ENCODE data around the gene MOG. TPM values are rescaled to one million over a fixed set of nuclear protein-coding genes. Genes with fewer than 3 reads are reported as not detected.

The MOG gene
- total RNA-seq (2022) (not detected in 2 replicates), Bru-seq, nascent RNA (not detected), BruChase-seq, experiment 1, labeled RNA remaining after a 6-hour chase (not detected), BruChase-seq, experiment 2, labeled RNA remaining after a 2-hour chase (not detected)
- long read RNA-seq: 0 reads

GRCh38 chr6:29656798-29657197, at the start of gene MOG:
MOG (plus strand) TSS chr6:29657092; CDS start chr6:29657210, 118 bp downstream.
- H3K4me1 Mint-ChIP-seq (ENCODE audit: insufficient read depth, unreplicated experiment): no peaks in the 10 kb centered on the region
- POLR2A ChIA-PET: no interaction called here
- no peaks in the 10 kb centered on the region for H3K9me3 Mint-ChIP-seq (ENCODE audit: unreplicated experiment)
- DNase-seq (ENCODE audit: unreplicated experiment): no peak
- CTCF ChIA-PET: interaction anchor here (0.8 to 12.8 kb wide), 7 partner anchors 8 to 79 kb away, joined by 3 to 369 read pairs (median 3); no protein-coding TSS in a partner anchor
- H3K36me3 Mint-ChIP-seq (ENCODE audit: insufficient read depth, unreplicated experiment): no peaks in the 10 kb centered on the region
- H3K4me3 Mint-ChIP-seq (ENCODE audit: unreplicated experiment): no peak within 1 kb of the TSS
- intact Hi-C loops (cut with micrococcal nuclease): no loop called here
- no peak within 1 kb of the TSS for H3K27ac Mint-ChIP-seq (ENCODE audit: low read depth, unreplicated experiment)
- TF ChIP-seq CTCF (IDR thresholded peaks at IDR 0.05; ENCODE audit: unreplicated experiment): no peak
- no TSS peak for BruUV-seq (replicated peaks)
- no peaks in the 10 kb centered on the region for H3K27me3 Mint-ChIP-seq (ENCODE audit: insufficient read depth, unreplicated experiment)

DNA sequence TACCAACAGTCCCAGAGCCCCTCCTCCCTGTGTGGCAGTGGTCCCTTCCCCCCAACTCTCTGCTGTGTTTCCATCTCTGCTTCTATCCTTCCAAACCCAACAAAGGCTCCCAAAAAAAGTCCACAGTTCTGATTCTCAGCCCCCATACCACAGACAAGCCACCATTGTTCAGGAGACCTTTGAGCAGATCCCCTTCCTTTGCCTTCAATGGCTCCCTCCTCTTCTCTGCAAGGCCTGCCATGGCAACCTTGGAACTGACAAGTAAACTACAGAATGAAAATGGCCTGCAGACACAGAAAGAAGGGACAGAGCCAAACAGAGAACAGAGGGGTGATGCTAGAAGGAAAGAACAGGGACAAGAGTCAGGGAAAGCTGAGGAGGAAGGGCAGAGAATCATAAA, 48.8 kb upstream of the MOG start:
- H3K27me3 Mint-ChIP-seq (ENCODE audit: insufficient read depth, unreplicated experiment): no peaks in the 10 kb centered on the region
- BruUV-seq (replicated peaks): no TSS peak
- intact Hi-C loops (cut with micrococcal nuclease): no loop called here
- no peak for DNase-seq (ENCODE audit: unreplicated experiment)
- H3K9me3 Mint-ChIP-seq (ENCODE audit: unreplicated experiment): no peaks in the 10 kb centered on the region
- no peak overlapping the region for H3K27ac Mint-ChIP-seq (ENCODE audit: low read depth, unreplicated experiment)
- ChIA-PET POLR2A (interaction anchor here (0.7 kb wide), 1 partner anchor 55 kb away, joined by 3 read pairs; no protein-coding TSS in a partner anchor), CTCF (interaction anchor here (0.6 kb wide), 1 partner anchor 1467 kb away, joined by 3 read pairs; no protein-coding TSS in a partner anchor)
- H3K4me3 Mint-ChIP-seq (ENCODE audit: unreplicated experiment): no peak overlapping the region
- peaks cover 46% of the 10 kb centered on the region for H3K36me3 Mint-ChIP-seq (ENCODE audit: insufficient read depth, unreplicated experiment)
- H3K4me1 Mint-ChIP-seq (ENCODE audit: insufficient read depth, unreplicated experiment): no peaks in the 10 kb centered on the region
- no peak for TF ChIP-seq CTCF (IDR thresholded peaks at IDR 0.05; ENCODE audit: unreplicated experiment)

- Mint-ChIP-seq H3K27ac (ENCODE audit: low read depth, unreplicated experiment) (no peak overlapping the region), H3K4me1 (ENCODE audit: insufficient read depth, unreplicated experiment) (no peaks in the 10 kb centered on the region), H3K9me3 (ENCODE audit: unreplicated experiment) (no peaks in the 10 kb centered on the region), H3K27me3 (ENCODE audit: insufficient read depth, unreplicated experiment) (no peaks in the 10 kb centered on the region), H3K36me3 (ENCODE audit: insufficient read depth, unreplicated experiment) (peaks cover 62% of the 10 kb centered on the region), H3K4me3 (ENCODE audit: unreplicated experiment) (no peak overlapping the region)
- POLR2A ChIA-PET: no interaction called here
- TF ChIP-seq CTCF (IDR thresholded peaks at IDR 0.05; ENCODE audit: unreplicated experiment): no peak
- CTCF ChIA-PET: interaction anchor here (0.6 to 1.5 kb wide), 2 partner anchors 24 to 129 kb away, joined by 4 read pairs; no protein-coding TSS in a partner anchor
- BruUV-seq (replicated peaks): no TSS peak
- no peak for DNase-seq (ENCODE audit: unreplicated experiment)
- intact Hi-C loops (cut with micrococcal nuclease): no loop called here
These were observed 46.4 kb upstream of the MOG start for GRCh38 chr6:29610540-29610939.

DNA sequence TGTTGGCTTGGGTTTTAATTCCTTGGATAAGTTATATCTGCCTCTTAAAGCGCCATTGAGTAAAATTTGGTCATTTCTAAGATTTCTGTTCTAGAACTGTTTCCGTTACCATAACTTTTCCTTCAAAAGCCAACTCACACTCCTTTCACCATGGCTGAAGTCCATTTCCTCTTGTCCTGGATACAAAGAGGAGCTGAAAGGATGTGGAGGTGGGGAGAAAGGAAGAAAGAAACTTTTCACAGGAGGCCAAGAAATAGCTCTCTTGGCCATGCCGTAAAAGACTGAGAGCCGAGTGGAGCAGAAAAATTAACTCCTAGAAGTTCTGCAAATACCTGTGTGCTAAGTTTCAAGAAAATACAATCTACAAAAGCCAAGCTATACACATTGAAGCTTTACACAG, 45.5 kb upstream of the MOG start:
- POLR2A ChIA-PET: interaction anchor here (0.6 to 0.7 kb wide), 2 partner anchors 369 to 904 kb away, joined by 3 to 4 read pairs; no protein-coding TSS in a partner anchor
- no peak for TF ChIP-seq CTCF (IDR thresholded peaks at IDR 0.05; ENCODE audit: unreplicated experiment)
- CTCF ChIA-PET: interaction anchor here (0.6 to 1.5 kb wide), 4 partner anchors 25 to 754 kb away, joined by 3 to 7 read pairs (median 6); no protein-coding TSS in a partner anchor

More for the DNA sequence above, 45.5 kb upstream of the MOG start:
- DNase-seq (ENCODE audit: unreplicated experiment): no peak
- H3K9me3 Mint-ChIP-seq (ENCODE audit: unreplicated experiment): no peaks in the 10 kb centered on the region
- H3K27me3 Mint-ChIP-seq (ENCODE audit: insufficient read depth, unreplicated experiment): no peaks in the 10 kb centered on the region
- no TSS peak for BruUV-seq (replicated peaks)
- peaks cover 61% of the 10 kb centered on the region for H3K36me3 Mint-ChIP-seq (ENCODE audit: insufficient read depth, unreplicated experiment)
- no peak overlapping the region for H3K27ac Mint-ChIP-seq (ENCODE audit: low read depth, unreplicated experiment)
- no peak overlapping the region for H3K4me3 Mint-ChIP-seq (ENCODE audit: unreplicated experiment)
- no peaks in the 10 kb centered on the region for H3K4me1 Mint-ChIP-seq (ENCODE audit: insufficient read depth, unreplicated experiment)
- intact Hi-C loops (cut with micrococcal nuclease): no loop called here

Data from MCF 10A (cell line).